Glutamatergic neuron (in vitro differentiated cells): ENCODE data around the gene CD6. TPM values are rescaled to one million over a fixed set of nuclear protein-coding genes. Genes with fewer than 3 reads are reported as not detected.

Source experiments
- DNase-seq: peaks from one replicate; pipeline ENCODE4 v3.0.0; 2022
- H3K27ac Mint-ChIP-seq: one replicate; pipeline ENCODE4 v1.8.0; 2020; ENCODE audit warnings: mild to moderate bottlenecking, mixed read lengths, inconsistent platforms; ENCODE audit not compliant: unreplicated experiment
- H3K27me3 Mint-ChIP-seq: one replicate; pipeline ENCODE4 v1.8.0; 2020; ENCODE audit warnings: mild to moderate bottlenecking, moderate library complexity, mixed read lengths, inconsistent platforms; ENCODE audit not compliant: unreplicated experiment
- H3K36me3 Mint-ChIP-seq: one replicate; pipeline ENCODE4 v1.8.0; 2020; ENCODE audit warnings: mild to moderate bottlenecking, mixed read lengths, inconsistent platforms; ENCODE audit not compliant: unreplicated experiment
- H3K4me1 Mint-ChIP-seq: one replicate; pipeline ENCODE4 v1.8.0; 2020; ENCODE audit warnings: mild to moderate bottlenecking, low read depth, mixed read lengths, inconsistent platforms; ENCODE audit not compliant: unreplicated experiment
- H3K4me3 Mint-ChIP-seq: one replicate; pipeline ENCODE4 v1.8.0; 2020; ENCODE audit warnings: mild to moderate bottlenecking, mixed read lengths, inconsistent platforms; ENCODE audit not compliant: unreplicated experiment
- H3K9me3 Mint-ChIP-seq: one replicate; pipeline ENCODE4 v1.8.0; 2020; ENCODE audit warnings: mild to moderate bottlenecking, moderate library complexity, mixed read lengths, inconsistent platforms; ENCODE audit not compliant: unreplicated experiment
- total RNA-seq: library from RNA; stranded (reverse); fragmentation: NEBNext Ultra II Directional; extraction: Animal tissue kit (Norgen Biotek cat#: 25700); gene quantifications from one replicate; pipeline ENCODE4 v1.2.1, GENCODE V29; 2021; ENCODE audit not compliant: unreplicated experiment
- TF ChIP-seq, protein P1 (sequence below): fragments of 200-600 bp; sonication (generic); IDR thresholded peaks from one replicate; pipeline ENCODE4 v1.5.0; 2021; ENCODE audit not compliant: partially characterized antibody, unreplicated experiment

Gene CD6
- total RNA-seq, 1 donor from 2014 or later: not detected

DNA sequence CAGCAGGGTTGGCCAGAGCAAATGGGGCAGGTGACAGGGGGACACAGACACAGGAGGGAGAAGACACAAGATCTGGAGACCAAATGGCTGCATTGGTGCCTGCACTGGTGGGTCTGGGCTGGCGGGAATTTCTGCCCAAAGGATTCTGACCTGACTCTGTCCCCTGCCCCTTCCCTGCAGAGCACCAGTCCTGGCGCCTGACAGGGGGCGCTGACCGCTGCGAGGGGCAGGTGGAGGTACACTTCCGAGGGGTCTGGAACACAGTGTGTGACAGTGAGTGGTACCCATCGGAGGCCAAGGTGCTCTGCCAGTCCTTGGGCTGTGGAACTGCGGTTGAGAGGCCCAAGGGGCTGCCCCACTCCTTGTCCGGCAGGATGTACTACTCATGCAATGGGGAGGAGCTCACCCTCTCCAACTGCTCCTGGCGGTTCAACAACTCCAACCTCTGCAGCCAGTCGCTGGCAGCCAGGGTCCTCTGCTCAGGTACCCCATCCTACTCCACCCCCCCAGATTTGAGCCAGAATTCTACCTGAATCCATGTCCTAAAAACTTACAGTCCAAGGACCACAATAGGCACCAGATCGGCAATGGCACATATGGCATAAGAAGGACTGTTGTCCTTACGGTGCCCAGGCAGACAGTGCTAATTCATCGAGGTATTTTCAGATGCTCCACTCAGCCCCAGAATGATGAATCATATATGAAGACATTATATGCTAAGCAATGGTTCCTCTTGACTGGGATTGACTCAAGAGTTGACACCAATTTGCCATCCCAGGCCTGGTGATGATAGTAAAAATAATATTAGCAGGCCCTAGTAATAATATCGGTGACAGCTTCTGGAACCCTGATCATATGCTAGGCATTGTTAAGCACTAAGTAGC, 38.2 kb downstream of the CD6 start:
- H3K4me1 Mint-ChIP-seq: peaks cover 2% of the 10 kb centered on the region
- no peak overlapping the region for H3K4me3 Mint-ChIP-seq
- peaks cover 1% of the 10 kb centered on the region for H3K9me3 Mint-ChIP-seq
- TF ChIP-seq, protein P1, sequence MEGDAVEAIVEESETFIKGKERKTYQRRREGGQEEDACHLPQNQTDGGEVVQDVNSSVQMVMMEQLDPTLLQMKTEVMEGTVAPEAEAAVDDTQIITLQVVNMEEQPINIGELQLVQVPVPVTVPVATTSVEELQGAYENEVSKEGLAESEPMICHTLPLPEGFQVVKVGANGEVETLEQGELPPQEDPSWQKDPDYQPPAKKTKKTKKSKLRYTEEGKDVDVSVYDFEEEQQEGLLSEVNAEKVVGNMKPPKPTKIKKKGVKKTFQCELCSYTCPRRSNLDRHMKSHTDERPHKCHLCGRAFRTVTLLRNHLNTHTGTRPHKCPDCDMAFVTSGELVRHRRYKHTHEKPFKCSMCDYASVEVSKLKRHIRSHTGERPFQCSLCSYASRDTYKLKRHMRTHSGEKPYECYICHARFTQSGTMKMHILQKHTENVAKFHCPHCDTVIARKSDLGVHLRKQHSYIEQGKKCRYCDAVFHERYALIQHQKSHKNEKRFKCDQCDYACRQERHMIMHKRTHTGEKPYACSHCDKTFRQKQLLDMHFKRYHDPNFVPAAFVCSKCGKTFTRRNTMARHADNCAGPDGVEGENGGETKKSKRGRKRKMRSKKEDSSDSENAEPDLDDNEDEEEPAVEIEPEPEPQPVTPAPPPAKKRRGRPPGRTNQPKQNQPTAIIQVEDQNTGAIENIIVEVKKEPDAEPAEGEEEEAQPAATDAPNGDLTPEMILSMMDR: no peak
- no peak overlapping the region for H3K27ac Mint-ChIP-seq
- H3K27me3 Mint-ChIP-seq: peaks cover 12% of the 10 kb centered on the region
- no peaks in the 10 kb centered on the region for H3K36me3 Mint-ChIP-seq
- no peak for DNase-seq

DNA sequence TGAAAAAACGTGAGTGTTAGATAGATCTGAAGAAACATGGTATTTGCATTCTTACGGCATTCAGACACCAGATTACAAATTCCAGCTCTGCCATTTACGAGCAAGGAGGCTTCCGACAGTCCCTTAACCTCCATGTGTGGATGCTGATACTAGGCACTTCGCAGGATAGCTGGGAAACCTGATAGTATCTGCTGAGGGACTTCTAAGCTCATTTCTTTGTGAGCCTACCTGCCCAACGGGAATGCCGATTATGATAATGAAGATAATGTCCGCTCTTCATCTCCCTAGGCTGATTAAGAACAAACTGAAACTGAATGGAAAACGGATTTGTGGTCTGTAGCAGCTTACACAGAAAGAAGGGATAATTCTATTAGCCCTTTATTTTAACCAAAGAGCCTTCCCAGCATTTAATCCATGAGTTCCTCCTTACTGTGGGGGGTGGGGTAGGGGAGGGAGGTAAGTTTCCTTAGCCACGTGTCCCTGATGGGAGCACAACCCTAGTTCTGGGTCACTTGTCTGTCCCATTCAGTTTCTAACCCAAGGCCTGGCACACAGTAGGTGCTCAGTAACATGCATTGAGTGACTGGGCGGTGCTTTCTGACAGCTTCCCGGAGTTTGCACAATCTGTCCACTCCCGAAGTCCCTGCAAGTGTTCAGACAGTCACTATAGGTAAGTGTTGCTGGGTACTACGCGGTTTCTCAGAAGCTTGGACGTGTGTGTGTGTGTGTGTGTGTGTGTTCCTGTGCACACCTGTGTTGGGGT, 39.2 kb downstream of the CD6 start:
- H3K4me3 Mint-ChIP-seq: no peak overlapping the region
- H3K36me3 Mint-ChIP-seq: no peaks in the 10 kb centered on the region
- peaks cover 2% of the 10 kb centered on the region for H3K4me1 Mint-ChIP-seq
- no peak overlapping the region for H3K27ac Mint-ChIP-seq
- peaks cover 12% of the 10 kb centered on the region for H3K27me3 Mint-ChIP-seq
- no peak for DNase-seq
- H3K9me3 Mint-ChIP-seq: peaks cover 1% of the 10 kb centered on the region
- TF ChIP-seq, protein P1: no peak

DNA sequence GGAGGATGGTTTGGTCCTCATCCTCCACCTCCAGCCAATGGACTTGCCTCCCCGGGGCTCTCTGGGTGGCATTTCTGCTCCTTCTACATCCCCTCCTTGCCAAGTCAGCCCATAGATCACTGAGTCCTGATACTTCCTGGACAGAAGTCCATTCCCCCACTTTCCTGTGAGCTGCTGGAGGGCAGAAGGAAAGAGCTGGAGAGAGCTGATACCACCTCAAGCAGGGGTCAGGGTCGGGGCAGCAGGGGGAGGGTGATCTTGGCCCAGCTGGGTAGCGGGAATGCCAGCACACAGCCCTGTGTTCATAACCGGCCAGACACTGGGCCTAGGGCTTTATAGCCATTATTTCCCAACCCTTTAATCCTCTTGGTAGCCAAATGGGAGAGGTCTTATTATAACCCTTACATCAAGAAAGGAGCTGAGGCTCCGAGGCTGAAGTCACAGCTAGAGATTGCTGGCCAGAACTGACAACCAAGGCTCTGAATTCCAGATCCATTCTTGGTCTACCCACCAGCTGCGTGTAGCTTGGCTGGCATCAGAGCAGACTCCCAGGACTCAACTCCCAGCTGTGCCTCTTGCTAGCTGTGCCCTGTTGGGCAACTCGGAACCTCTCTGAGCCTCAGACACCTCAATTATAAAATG, 39.9 kb downstream of the CD6 start:
- Mint-ChIP-seq H3K4me3 (no peak overlapping the region), H3K36me3 (no peaks in the 10 kb centered on the region), H3K27me3 (peaks cover 12% of the 10 kb centered on the region), H3K4me1 (peaks cover 2% of the 10 kb centered on the region), H3K9me3 (peaks cover 4% of the 10 kb centered on the region), H3K27ac (no peak overlapping the region)
- no peak for DNase-seq
- TF ChIP-seq, protein P1: no peak

DNA sequence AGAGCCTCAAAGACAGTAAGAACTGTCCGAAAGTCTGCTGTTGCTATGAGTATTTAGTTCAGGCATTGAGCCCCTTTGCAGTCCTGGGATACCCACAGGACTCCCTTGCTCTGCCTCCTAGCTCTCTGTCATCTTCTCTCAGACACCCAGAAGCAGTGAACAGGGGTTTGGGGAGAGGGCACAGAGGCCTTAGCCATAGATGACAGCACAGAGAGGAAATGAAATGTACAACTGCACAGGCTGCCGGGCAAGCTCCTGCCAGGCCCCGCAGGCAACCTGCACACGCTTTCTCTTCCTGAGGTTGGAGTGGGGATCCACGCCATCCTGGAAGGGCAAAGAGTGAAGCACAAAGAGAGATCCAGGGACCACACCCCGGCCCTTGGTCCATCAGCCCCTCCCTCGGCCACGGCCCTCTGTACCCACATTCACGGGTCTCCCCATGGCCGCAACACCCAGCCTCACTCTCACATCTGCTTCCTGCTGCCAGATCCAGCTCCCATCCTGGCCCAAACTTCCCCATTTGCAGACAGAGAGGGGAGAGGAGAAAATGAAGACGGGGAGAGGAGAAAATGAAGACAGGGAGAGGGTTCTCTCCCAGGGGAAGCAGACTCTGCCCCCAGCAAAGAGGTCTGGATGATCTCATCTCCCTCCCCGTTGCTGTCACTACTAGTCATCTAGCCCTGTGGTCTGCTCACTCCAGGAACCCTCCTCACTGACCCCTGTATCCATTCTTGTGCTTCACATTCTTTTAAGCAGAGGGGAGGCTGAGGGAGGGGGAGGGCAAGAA, 40.7 kb downstream of the CD6 start:
- Mint-ChIP-seq H3K27me3 (peaks cover 12% of the 10 kb centered on the region), H3K4me3 (no peak overlapping the region), H3K9me3 (peaks cover 4% of the 10 kb centered on the region), H3K27ac (peak overlapping the region; percentile 28), H3K36me3 (no peaks in the 10 kb centered on the region), H3K4me1 (peaks cover 2% of the 10 kb centered on the region)
- no peak for DNase-seq
- TF ChIP-seq, protein P1: no peak
